ENCODE results near the gene MAPKAPK2. TPM values are rescaled to one million over a fixed set of nuclear protein-coding genes. Genes with fewer than 3 reads are reported as not detected.

The MAPKAPK2 gene
- total RNA-seq, 1 donor from 2014 or later, result 56.3 TPM

- no peak for DNase-seq (ENCODE audit: low spot score)
- no peak for ATAC-seq
- intact Hi-C loops (cut with DNase I), result no loop called here
Measured at GRCh38 chr1:206783506-206783905, 98.8 kb downstream of the MAPKAPK2 start.

Other genes with a start within 250 kb of the MAPKAPK2 start
- 4.1 TPM for gene IKBKE, start 214.4 kb upstream of the MAPKAPK2 start, total RNA-seq
- gene RASSF5, start 177.4 kb upstream of the MAPKAPK2 start, total RNA-seq, result 53.0 TPM
- gene EIF2D, start 72.4 kb upstream of the MAPKAPK2 start, total RNA-seq, result 54.1 TPM
- gene DYRK3, start 49.4 kb upstream of the MAPKAPK2 start, total RNA-seq, result 9.5 TPM
- gene IL19, start 85.9 kb downstream of the MAPKAPK2 start, total RNA-seq, result not detected
- 1.1 TPM for gene IL10, start 87.6 kb downstream of the MAPKAPK2 start, total RNA-seq
- gene IL20, start 180.7 kb downstream of the MAPKAPK2 start, total RNA-seq, result not detected
- gene IL24, start 212.5 kb downstream of the MAPKAPK2 start, total RNA-seq, result not detected
- 5.0 TPM for gene FCMR, start 237.0 kb downstream of the MAPKAPK2 start, total RNA-seq